Stimulated activated CD8-positive, alpha-beta memory T cell treated with anti-CD3 and anti-CD28 coated beads, Interleukin-7, amount 100 ng/mL, for 24 hours (primary cell): ENCODE data around the gene KLRF2.

Source experiments
- DNase-seq: peaks from one replicate; pipeline ENCODE4 v3.0.0-alpha.2; 2020; ENCODE audit warnings: low read depth

Gene KLRF2

GRCh38 chr12:9888665-9889273, 7.5 kb downstream of the KLRF2 start:
- no peak for DNase-seq

- DNase-seq = no peak
Observed at GRCh38 chr12:9895215-9895971, 14.1 kb downstream of the KLRF2 start.

- no peak for DNase-seq
Observed at GRCh38 chr12:9897535-9897934, 16.2 kb downstream of the KLRF2 start.

- no peak for DNase-seq
Observed at GRCh38 chr12:9899209-9899608, 17.9 kb downstream of the KLRF2 start.

GRCh38 chr12:9900930-9901329, 19.6 kb downstream of the KLRF2 start:
- DNase-seq = no peak

- DNase-seq = no peak
Observed at GRCh38 chr12:9902539-9903228, 21.4 kb downstream of the KLRF2 start.

DNA sequence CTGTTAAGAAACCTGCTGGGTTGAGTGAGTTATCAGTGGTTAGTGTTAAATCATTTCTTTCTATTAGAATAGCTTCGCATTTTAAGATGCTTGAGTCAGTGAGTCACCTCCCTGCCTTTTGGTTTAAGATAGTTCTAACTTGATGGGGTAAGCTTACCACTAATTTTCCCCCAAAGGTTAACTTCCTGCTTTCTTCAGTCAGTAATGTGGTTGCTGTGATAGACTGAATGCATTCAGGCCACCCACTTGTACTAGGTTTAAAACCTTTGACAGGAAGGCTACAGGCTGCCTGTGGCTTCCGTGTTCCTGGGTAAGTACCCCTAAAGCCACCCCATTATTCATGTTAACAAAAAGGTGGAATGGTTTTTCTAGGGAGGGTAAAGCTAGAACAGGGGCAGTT, 25.6 kb downstream of the KLRF2 start:
- DNase-seq = no peak

- no peak for DNase-seq
Observed at GRCh38 chr12:9907769-9908168, 26.5 kb downstream of the KLRF2 start.

- DNase-seq = no peak
Observed at GRCh38 chr12:9908350-9908749, 27.1 kb downstream of the KLRF2 start.

- no peak for DNase-seq
Observed at GRCh38 chr12:9909724-9910123, 28.4 kb downstream of the KLRF2 start.

GRCh38 chr12:9910716-9911421, 29.6 kb downstream of the KLRF2 start:
- no peak for DNase-seq

DNA sequence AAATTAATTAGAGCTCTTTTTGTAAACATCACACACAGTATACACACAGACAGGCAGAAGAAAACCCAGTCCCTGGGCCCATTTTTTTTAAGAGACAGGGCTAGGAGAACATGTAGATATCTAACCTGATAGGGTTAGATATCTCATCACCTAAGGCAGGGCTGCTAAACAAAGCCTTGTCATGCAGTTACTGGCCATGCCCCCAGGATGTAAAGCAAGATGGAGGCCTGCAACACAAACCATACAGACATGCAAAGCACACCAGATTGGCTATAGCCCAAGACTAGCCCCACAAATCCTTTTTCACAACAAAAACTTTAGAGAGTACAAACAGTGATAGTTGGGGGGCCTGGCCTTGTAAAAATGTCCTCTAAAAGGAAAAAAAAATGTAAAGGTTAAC, 30.4 kb downstream of the KLRF2 start:
- no peak for DNase-seq

GRCh38 chr12:9919443-9919842, 38.2 kb downstream of the KLRF2 start:
- no peak for DNase-seq

DNA sequence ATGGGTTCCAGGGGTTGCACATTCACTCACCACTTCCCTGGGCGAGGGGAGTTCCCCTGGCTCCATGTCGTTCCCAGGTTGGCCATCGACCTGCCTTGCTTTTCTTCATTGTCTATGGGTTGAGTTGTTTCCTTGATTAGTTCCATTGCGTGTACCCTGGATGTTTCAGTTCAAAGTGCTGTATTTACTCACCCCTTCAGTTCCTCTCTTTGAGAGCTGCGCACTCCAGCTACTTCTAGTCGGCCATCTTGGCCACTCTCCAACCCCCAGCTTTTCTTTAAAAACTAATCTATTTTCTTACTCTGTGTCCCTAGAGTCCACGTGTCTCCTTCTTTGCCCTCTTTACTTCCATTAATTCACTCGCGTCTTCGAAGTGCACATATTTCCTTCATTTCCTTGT, 39.2 kb downstream of the KLRF2 start:
- no peak for DNase-seq

- no peak for DNase-seq
Observed at GRCh38 chr12:9922429-9922828, 41.1 kb downstream of the KLRF2 start.

DNA sequence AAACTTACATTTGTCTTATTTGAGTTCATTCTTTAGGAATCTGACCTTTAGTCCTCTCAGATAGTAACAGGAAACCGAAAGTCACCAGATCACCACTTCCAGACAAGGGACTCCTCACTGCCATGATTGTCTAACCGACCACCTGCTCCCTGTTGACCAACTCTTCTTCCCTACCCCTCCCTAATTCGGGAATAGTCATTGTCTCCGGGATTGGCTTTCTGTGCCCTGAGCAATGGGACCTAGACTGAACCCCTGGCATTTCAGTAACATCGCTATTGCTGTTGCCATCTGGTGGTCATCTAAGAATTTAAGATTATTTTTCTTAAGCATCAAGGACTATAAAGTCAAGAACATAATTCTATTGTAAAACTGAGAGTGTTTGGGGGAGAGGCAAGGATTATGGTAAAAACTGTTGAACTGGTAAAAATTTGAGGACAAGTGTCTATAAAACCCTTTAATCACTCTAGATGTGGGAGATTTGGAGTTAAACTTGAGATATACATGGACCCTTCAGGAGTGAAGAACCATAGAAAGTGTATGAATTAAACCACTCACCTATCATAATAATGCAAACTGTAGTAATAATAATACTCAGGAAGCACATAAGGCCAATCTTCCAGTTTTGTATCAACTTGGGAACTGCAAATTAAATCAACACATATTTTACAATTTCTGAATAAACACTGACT, 44.6 kb downstream of the KLRF2 start:
- DNase-seq = no peak

DNA sequence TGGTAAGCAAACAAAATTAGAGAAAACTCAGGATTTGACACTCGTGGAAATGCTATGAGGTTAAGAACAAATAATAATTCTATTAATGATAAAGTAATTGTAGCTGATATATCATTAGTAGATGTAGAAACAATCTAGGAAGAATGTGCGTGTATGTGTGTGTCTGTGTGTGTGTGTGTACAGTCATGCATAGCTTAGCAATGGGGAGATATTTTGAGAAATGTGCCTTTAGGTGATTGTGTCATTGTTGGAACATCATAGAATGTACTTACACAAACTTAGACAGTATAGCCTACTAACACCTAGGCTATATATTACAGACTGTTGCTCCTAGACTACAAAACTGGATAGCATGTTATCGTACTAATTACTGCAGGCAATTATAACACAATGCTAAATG, 45.6 kb downstream of the KLRF2 start:
- no peak for DNase-seq

DNA sequence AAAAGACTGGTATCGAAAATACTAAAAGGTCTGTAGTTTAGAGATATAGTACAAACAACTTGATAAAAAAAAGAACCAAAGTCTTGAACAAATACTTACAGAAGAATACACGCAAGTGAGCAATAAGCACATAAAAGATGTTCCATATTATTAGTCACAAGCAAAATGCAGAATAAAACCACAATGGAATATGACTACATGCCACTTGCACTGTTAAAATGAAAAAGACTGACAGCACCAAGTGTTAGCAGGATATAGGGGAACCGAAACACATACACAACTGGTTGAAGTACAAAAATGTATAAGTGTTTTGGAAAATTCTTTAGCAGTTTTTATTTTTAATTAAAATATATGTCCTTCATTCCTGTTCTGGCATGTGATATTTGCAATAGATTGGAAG, 47.3 kb downstream of the KLRF2 start:
- DNase-seq = no peak

DNA sequence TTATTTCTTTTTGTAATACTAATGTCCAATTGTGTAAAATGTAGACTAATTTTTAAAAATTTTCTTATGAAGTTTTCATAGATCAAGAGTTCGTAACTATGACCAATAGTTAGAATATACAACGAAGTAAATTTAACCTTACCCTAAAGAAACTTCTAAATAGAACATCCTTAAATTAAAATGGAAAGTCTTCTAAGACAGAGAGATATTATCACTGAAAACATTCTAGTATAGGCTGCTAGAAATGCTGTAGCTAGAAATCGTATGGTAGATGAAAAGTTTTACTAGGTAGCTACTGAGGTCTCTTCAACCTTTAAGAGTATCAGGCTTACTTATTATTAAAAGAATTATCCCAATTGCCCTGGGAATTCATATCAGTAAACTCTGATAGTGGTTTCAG, 50.0 kb downstream of the KLRF2 start:
- no peak for DNase-seq

- no peak for DNase-seq
Observed at GRCh38 chr12:9932270-9932669, 51.0 kb downstream of the KLRF2 start, which contains the start of gene CLEC2A. TSS of gene CLEC2A (minus strand) at chr12:9932370. CDS start at chr12:9932329, 41 bp downstream.

DNA sequence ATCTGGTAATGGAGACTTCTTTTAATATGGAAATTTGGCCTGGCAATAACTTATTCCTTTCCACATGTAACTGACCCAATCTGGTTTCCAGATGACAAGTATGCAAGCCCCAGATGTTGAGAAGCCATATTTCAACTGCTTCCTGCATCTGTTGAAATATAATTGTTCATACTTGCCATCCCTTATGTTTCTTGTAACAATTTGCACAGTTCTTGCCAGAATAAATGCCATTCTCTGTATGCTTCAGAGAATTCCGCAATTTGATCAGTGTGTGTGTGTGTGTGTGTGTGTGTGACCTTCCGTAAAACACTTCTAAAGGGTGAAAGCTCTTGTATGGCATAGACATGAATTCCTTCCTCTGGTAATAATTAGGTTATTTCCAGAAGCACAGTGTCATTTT, 52.7 kb downstream of the KLRF2 start:
- DNase-seq = no peak

DNA sequence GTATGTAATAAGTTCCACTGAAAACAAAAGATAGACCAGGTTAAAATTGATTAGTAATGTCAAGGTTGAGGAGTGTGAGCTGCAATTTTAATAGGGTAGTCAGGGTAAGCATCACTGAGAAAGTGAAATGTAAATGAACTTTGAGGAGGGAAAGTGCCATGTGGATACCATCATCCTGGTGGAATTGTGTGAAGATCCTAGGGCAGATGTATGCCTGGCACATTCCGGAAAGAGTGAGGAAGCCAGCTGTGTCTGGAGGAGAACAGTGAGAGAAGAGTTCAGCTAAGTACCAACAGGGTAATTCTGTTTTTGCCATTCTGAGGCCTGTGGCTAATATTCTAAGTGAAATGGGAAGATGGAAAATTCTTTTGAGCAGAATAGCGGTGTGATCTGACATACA, 53.7 kb downstream of the KLRF2 start:
- DNase-seq = no peak
